GM23248 (cell line): ENCODE data around the gene PPM1H.

Experiments used
- EZH2 ChIP-seq: fragments of 200-600 bp; sonication (generic); IDR thresholded peaks from 2 replicates; pipeline ENCODE4 v1.6.1; 2018; ENCODE audit warnings: antibody characterized with exemption, mild to moderate bottlenecking; ENCODE audit not compliant: insufficient read depth, poor library complexity, severe bottlenecking
- EZH2phosphoT487 ChIP-seq: fragments of 200-600 bp; sonication (generic); IDR thresholded peaks from 2 replicates; pipeline ENCODE4 v1.6.1; 2018; ENCODE audit warnings: antibody characterized with exemption, moderate library complexity, mild to moderate bottlenecking, low read depth; ENCODE audit not compliant: insufficient read depth

DNA sequence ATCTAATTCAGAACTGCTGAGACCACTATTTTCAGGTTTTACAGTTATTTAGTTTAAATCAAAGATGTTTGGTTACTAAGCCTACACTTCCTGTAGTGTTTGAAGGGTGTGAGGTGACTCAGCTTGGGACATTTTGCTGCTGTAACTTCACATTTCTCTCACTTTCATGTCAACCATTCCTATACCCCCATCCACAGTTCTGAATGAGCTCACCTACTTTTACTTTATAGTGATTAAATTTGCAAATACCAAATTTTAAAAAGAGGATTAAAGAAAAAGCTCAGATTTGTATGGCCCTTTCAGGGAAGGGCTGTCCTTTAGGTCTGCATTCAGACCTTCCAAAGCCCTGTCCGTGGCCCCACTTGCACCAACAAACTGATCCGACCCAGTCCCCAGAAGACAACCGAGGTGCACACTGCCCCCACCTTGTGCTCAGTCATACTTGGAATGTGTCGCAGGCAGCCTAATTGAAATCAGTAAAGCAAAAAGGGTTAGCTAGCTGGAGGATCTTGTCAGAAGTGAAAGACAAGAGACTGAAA is 294.0 kb downstream of the PPM1H start:
- TF ChIP-seq EZH2 (no peak), EZH2phosphoT487 (no peak)
